IMR-90 (cell line): Measurements from ENCODE around the gene HS6ST2.

Experiments used
- CHD1 ChIP-seq: IDR thresholded peaks from 2 replicates; pipeline ENCODE4 v1.6.1; 2012; ENCODE audit warnings: low read depth, low read length, improper control_type of control experiment
- CTCF ChIP-seq: conservative IDR thresholded peaks from 2 replicates; pipeline ENCODE4 v1.5.1; 2012; ENCODE audit warnings: mild to moderate bottlenecking, low read depth, low read length, improper control_type of control experiment
- ELK1 ChIP-seq: fragments of 150-350 bp; IDR thresholded peaks from 2 replicates; pipeline ENCODE4 v1.6.1; 2016; ENCODE audit warnings: low read depth, mild to moderate bottlenecking, low read length, moderate library complexity, borderline replicate concordance
- FOS ChIP-seq: fragments of 150-350 bp; IDR thresholded peaks from 2 replicates; pipeline ENCODE4 v1.6.1; 2016; ENCODE audit warnings: low read depth, low read length
- POLR2A ChIP-seq: IDR thresholded peaks from 2 replicates; pipeline ENCODE4 v1.6.1; 2012; ENCODE audit warnings: mild to moderate bottlenecking, low read depth, low read length
- SMC3 ChIP-seq: fragments of 150-350 bp; IDR thresholded peaks from 2 replicates; pipeline ENCODE4 v1.6.1; 2016; ENCODE audit warnings: low read depth, mild to moderate bottlenecking, antibody characterized with exemption, low read length, moderate library complexity
- USF2 ChIP-seq: fragments of 150-350 bp; IDR thresholded peaks from 2 replicates; pipeline ENCODE4 v1.6.1; 2017; ENCODE audit warnings: mild to moderate bottlenecking, antibody characterized with exemption, low read length, low read depth

- TF ChIP-seq CTCF (no peak), CHD1 (no peak), SMC3 (no peak), POLR2A (no peak), USF2 (no peak), ELK1 (no peak), FOS (no peak)
These were observed 194.9 kb downstream of the HS6ST2 start for GRCh38 chrX:132763528-132763927.
